ENCODE results near the gene FOXP1. TPM values are rescaled to one million over a fixed set of nuclear protein-coding genes. Genes with fewer than 3 reads are reported as not detected.

The FOXP1 gene
- total RNA-seq, 2 experiments from 2014 or later, result 493 to 508 TPM

- Mint-ChIP-seq H3K27ac (no peak overlapping the region), H3K36me3 (ENCODE audit: low read depth) (peaks cover 63% of the 10 kb centered on the region), H3K4me1 (ENCODE audit: low read depth) (peaks cover 100% of the 10 kb centered on the region), H3K27me3 (no peaks in the 10 kb centered on the region), H3K9me3 (no peaks in the 10 kb centered on the region), H3K4me3 (peak overlapping the region; percentile 68)
- Histone ChIP-seq H3K27ac (ENCODE audit: low read depth in 1 of 2, low read length in 2 of 2) (no peak overlapping the region), H3K4me1 (ENCODE audit: insufficient read depth, low read length) (peaks cover 46% of the 10 kb centered on the region), H3K9me3 (ENCODE audit: control insufficient read depth in 1 of 2, insufficient read depth in 1 of 2, low read length in 2 of 2) (no peaks in the 10 kb centered on the region), H3K27me3 (ENCODE audit: control insufficient read depth in 1 of 2, insufficient read depth in 2 of 2, low read length in 2 of 2) (no peaks in the 10 kb centered on the region), H3K36me3 (ENCODE audit: insufficient read depth, low read length) (peaks cover 34% of the 10 kb centered on the region), H3K4me3 (ENCODE audit: low read length) (no peak overlapping the region)
- intact Hi-C loops (cut with DNase I, micrococcal nuclease), result no loop called here
- ATAC-seq (ENCODE audit: poor library complexity) (no peak), DNase-seq (no peak)
- TF ChIP-seq, protein P1, sequence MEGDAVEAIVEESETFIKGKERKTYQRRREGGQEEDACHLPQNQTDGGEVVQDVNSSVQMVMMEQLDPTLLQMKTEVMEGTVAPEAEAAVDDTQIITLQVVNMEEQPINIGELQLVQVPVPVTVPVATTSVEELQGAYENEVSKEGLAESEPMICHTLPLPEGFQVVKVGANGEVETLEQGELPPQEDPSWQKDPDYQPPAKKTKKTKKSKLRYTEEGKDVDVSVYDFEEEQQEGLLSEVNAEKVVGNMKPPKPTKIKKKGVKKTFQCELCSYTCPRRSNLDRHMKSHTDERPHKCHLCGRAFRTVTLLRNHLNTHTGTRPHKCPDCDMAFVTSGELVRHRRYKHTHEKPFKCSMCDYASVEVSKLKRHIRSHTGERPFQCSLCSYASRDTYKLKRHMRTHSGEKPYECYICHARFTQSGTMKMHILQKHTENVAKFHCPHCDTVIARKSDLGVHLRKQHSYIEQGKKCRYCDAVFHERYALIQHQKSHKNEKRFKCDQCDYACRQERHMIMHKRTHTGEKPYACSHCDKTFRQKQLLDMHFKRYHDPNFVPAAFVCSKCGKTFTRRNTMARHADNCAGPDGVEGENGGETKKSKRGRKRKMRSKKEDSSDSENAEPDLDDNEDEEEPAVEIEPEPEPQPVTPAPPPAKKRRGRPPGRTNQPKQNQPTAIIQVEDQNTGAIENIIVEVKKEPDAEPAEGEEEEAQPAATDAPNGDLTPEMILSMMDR (IDR thresholded peaks at IDR 0.05), result no peak
- ChIA-PET CTCF (interaction anchor here (1.1 to 1.4 kb wide), 2 partner anchors 8 to 16 kb away, joined by 3 read pairs; no protein-coding TSS in a partner anchor), POLR2A (interaction anchor here (0.6 to 8.9 kb wide), 7 partner anchors 7 to 75 kb away, joined by 3 to 104 read pairs (median 3); no protein-coding TSS in a partner anchor)
Measured at GRCh38 chr3:71055257-71056001, 528.1 kb downstream of the FOXP1 start.

DNA sequence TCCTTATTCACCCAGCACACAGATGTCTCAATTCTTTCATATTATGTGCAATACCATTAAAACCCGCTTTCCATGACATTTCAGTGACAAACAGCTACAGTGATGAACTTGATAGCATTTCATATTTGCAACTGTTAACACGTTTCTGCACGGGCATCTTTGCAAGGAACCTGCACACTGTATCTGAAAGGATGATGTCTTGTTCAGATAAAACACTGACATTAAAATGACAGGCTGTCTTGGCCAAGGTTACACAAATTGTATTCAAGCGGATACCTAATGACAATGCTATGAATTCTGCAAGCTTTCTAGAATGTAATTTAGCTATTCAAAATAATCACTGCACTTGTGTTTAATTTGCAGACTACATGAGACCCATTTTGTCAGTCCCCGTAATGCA, 529.2 kb downstream of the FOXP1 start:
- Mint-ChIP-seq H3K27ac (no peak overlapping the region), H3K9me3 (no peaks in the 10 kb centered on the region), H3K4me1 (ENCODE audit: low read depth) (peaks cover 100% of the 10 kb centered on the region), H3K27me3 (no peaks in the 10 kb centered on the region), H3K36me3 (ENCODE audit: low read depth) (peaks cover 74% of the 10 kb centered on the region), H3K4me3 (peak overlapping the region; percentile 68)
- no peak overlapping the region for H3K27ac ChIP-seq (ENCODE audit: low read depth in 1 of 2, low read length in 2 of 2)
- CTCF ChIA-PET, result interaction anchor here (1.1 kb wide), 2 partner anchors 9 to 24 kb away, joined by 3 read pairs; no protein-coding TSS in a partner anchor
- ATAC-seq (ENCODE audit: poor library complexity) (no peak), DNase-seq (no peak)
- TF ChIP-seq, protein P1 (IDR thresholded peaks at IDR 0.05), result no peak
- intact Hi-C loops (cut with DNase I, micrococcal nuclease), result no loop called here
- H3K36me3 ChIP-seq (ENCODE audit: insufficient read depth, low read length), result peaks cover 41% of the 10 kb centered on the region
- no peaks in the 10 kb centered on the region for H3K27me3 ChIP-seq (ENCODE audit: control insufficient read depth in 1 of 2, insufficient read depth in 2 of 2, low read length in 2 of 2)
- POLR2A ChIA-PET, result interaction anchor here (0.6 to 8.9 kb wide), 7 partner anchors 8 to 78 kb away, joined by 3 to 104 read pairs (median 3); no protein-coding TSS in a partner anchor
- peaks cover 56% of the 10 kb centered on the region for H3K4me1 ChIP-seq (ENCODE audit: insufficient read depth, low read length)
- no peaks in the 10 kb centered on the region for H3K9me3 ChIP-seq (ENCODE audit: control insufficient read depth in 1 of 2, insufficient read depth in 1 of 2, low read length in 2 of 2)
- no peak overlapping the region for H3K4me3 ChIP-seq (ENCODE audit: low read length)

- intact Hi-C loops (cut with DNase I, micrococcal nuclease), result no loop called here
- H3K27me3 ChIP-seq (ENCODE audit: control insufficient read depth in 1 of 2, insufficient read depth in 2 of 2, low read length in 2 of 2), result no peaks in the 10 kb centered on the region
- ChIA-PET POLR2A (interaction anchor here (0.6 to 8.9 kb wide), 3 partner anchors 9 to 93 kb away, joined by 3 to 104 read pairs (median 7); no protein-coding TSS in a partner anchor), CTCF (interaction anchor here (1.1 kb wide), 1 partner anchor 23 kb away, joined by 3 read pairs; no protein-coding TSS in a partner anchor)
- H3K4me1 ChIP-seq (ENCODE audit: insufficient read depth, low read length), result peaks cover 61% of the 10 kb centered on the region
- no peaks in the 10 kb centered on the region for H3K9me3 ChIP-seq (ENCODE audit: control insufficient read depth in 1 of 2, insufficient read depth in 1 of 2, low read length in 2 of 2)
- TF ChIP-seq, protein P1 (IDR thresholded peaks at IDR 0.05), result no peak
- no peaks in the 10 kb centered on the region for H3K9me3 Mint-ChIP-seq
- ATAC-seq (ENCODE audit: poor library complexity) (no peak), DNase-seq (no peak)
- H3K4me3 Mint-ChIP-seq, result peak overlapping the region; percentile 39
- no peak overlapping the region for H3K4me3 ChIP-seq (ENCODE audit: low read length)
- peaks cover 41% of the 10 kb centered on the region for H3K36me3 ChIP-seq (ENCODE audit: insufficient read depth, low read length)
- H3K36me3 Mint-ChIP-seq (ENCODE audit: low read depth), result peaks cover 82% of the 10 kb centered on the region
- H3K27ac ChIP-seq (ENCODE audit: low read depth in 1 of 2, low read length in 2 of 2), result peak overlapping the region in 1 of 2 donors; percentile 30
- no peaks in the 10 kb centered on the region for H3K27me3 Mint-ChIP-seq
- no peak overlapping the region for H3K27ac Mint-ChIP-seq
- H3K4me1 Mint-ChIP-seq (ENCODE audit: low read depth), result peaks cover 100% of the 10 kb centered on the region
Measured at GRCh38 chr3:71053495-71053894, 530.0 kb downstream of the FOXP1 start.
